ENCODE data around the gene SLC6A18. TPM values are rescaled to one million over a fixed set of nuclear protein-coding genes. Genes with fewer than 3 reads are reported as not detected.
"Not testable (repeated sequence)": the region's sequence is repeated elsewhere in the genome, so short reads cannot be mapped to it uniquely, and the experiment has no call there.

Gene SLC6A18
- total and polyA plus RNA-seq, 2 donors (not counting 1 experiment from before 2014, with no cell fraction given): not detected

DNA sequence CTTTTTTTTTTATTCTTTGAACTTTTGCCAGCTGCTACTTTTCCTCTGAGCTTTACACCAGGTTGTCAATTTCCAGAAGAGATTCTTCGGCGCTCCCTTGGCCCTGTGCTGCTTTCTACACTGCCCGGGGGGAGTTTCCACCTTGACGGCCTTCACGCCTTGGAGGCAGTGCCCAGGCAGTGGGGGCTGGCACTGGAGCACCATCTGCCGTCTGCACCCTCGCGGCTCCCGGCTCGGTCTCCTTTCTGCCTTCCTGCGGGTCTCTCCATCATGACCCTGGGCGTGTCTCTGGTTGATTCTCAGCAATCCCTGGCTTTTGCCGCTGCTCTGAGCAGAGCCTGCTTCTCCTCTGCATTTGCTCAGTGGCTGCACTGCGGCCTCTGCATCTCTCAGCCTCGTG is 2.9 kb downstream of the SLC6A18 start:
- H3K4me3 ChIP-seq (replicated peaks in 1 of 4; ENCODE audit: control extremely low read depth in 1 of 4, insufficient read depth in 1 of 4, low read depth in 3 of 4, low read length in 4 of 4): no peak overlapping the region
- TF ChIP-seq, protein P1, sequence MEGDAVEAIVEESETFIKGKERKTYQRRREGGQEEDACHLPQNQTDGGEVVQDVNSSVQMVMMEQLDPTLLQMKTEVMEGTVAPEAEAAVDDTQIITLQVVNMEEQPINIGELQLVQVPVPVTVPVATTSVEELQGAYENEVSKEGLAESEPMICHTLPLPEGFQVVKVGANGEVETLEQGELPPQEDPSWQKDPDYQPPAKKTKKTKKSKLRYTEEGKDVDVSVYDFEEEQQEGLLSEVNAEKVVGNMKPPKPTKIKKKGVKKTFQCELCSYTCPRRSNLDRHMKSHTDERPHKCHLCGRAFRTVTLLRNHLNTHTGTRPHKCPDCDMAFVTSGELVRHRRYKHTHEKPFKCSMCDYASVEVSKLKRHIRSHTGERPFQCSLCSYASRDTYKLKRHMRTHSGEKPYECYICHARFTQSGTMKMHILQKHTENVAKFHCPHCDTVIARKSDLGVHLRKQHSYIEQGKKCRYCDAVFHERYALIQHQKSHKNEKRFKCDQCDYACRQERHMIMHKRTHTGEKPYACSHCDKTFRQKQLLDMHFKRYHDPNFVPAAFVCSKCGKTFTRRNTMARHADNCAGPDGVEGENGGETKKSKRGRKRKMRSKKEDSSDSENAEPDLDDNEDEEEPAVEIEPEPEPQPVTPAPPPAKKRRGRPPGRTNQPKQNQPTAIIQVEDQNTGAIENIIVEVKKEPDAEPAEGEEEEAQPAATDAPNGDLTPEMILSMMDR (conservative IDR thresholded peaks at IDR 0.05 in 1 of 2, IDR thresholded peaks at IDR 0.05 in 1 of 2; ENCODE audit: low read depth in 1 of 2, low read length in 2 of 2): no peak
- TF ChIP-seq EZH2 (IDR thresholded peaks at IDR 0.05; ENCODE audit: low read length, missing control alignments): no peak
- no peak overlapping the region for H3K4me2 ChIP-seq (ENCODE audit: extremely low read depth, insufficient read depth, low read length)
- H3K9ac ChIP-seq (ENCODE audit: insufficient read depth, low read length): no peak overlapping the region
- no peak overlapping the region for H3K27ac ChIP-seq (ENCODE audit: insufficient read depth, low read length)
- H4K20me1 ChIP-seq (ENCODE audit: control insufficient read depth, extremely low read depth, insufficient read depth, low read length): no peaks in the 10 kb centered on the region
- no peak overlapping the region for H2AFZ ChIP-seq (ENCODE audit: low read length)
- no peaks in the 10 kb centered on the region for H3K79me2 ChIP-seq (ENCODE audit: control insufficient read depth, insufficient read depth, low read length)
- no peaks in the 10 kb centered on the region for H3K4me1 ChIP-seq (ENCODE audit: control insufficient read depth, extremely low read depth, insufficient read depth, low read length)
- no peaks in the 10 kb centered on the region for H3K9me3 ChIP-seq (ENCODE audit: control insufficient read depth, insufficient read depth, low read depth, low read length)
- H3K36me3 ChIP-seq (ENCODE audit: control insufficient read depth, insufficient read depth, low read length): no peaks in the 10 kb centered on the region
- no peak for DNase-seq (ENCODE audit: low read depth in 2 of 2)
- H3K27me3 ChIP-seq (ENCODE audit: control insufficient read depth, insufficient read depth, low read length): no peaks in the 10 kb centered on the region

DNA sequence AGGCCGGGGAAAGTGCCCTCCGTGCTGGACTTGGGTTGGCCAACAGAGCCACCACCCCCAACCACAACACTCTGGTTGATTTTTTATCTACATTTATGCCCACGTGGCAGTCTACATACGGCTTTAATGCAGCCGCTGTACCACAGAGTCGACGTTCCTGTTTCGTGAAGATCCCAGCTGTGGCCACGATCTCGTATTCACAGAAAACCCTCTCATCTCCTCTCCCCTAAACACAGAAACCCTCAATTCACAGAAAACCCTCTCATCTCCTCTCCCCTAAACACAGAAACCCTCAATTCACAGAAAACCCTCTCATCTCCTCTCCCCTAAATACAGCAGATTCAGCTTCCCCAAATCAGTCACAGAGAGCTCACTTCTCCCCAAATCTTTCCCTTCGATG is 3.8 kb downstream of the SLC6A18 start:
- H3K79me2 ChIP-seq (ENCODE audit: control insufficient read depth, insufficient read depth, low read length); H3K4me1 ChIP-seq (ENCODE audit: control insufficient read depth, extremely low read depth, insufficient read depth, low read length); H3K36me3 ChIP-seq (ENCODE audit: control insufficient read depth, insufficient read depth, low read length); H3K27me3 ChIP-seq (ENCODE audit: control insufficient read depth, insufficient read depth, low read length); DNase-seq (ENCODE audit: low read depth in 2 of 2); H4K20me1 ChIP-seq (ENCODE audit: control insufficient read depth, extremely low read depth, insufficient read depth, low read length); H3K4me2 ChIP-seq (ENCODE audit: extremely low read depth, insufficient read depth, low read length); H3K9ac ChIP-seq (ENCODE audit: insufficient read depth, low read length); H3K9me3 ChIP-seq (ENCODE audit: control insufficient read depth, insufficient read depth, low read depth, low read length); H2AFZ ChIP-seq (ENCODE audit: low read length); H3K4me3 ChIP-seq (replicated peaks in 1 of 4; ENCODE audit: control extremely low read depth in 1 of 4, insufficient read depth in 1 of 4, low read depth in 3 of 4, low read length in 4 of 4); H3K27ac ChIP-seq (ENCODE audit: insufficient read depth, low read length): not testable (repeated sequence)

DNA sequence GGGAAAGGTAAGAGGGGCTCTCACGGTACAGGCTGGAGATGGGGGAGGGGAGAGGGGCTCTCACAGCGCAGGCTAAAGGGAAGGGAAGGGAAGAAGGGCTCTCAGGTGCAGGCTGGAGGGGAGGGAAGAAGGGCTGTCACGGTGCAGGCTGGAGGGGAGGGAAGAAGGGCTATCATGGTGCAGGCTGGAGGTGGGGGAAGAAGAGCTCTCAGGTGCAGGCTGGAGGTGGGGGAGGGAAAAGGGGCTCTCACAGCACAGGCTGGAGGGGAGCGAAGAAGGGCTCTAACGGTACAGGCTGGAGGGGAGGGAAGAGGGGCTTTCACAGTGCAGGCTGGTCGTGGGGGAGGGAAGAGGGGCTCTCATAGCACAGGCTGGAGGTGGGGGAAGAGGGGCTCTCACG is 4.6 kb downstream of the SLC6A18 start:
- no peaks in the 10 kb centered on the region for H3K79me2 ChIP-seq (ENCODE audit: control insufficient read depth, insufficient read depth, low read length)
- no peak overlapping the region for H3K27ac ChIP-seq (ENCODE audit: insufficient read depth, low read length)
- no peaks in the 10 kb centered on the region for H3K4me1 ChIP-seq (ENCODE audit: control insufficient read depth, extremely low read depth, insufficient read depth, low read length)
- no peak overlapping the region for H3K4me2 ChIP-seq (ENCODE audit: extremely low read depth, insufficient read depth, low read length)
- H3K4me3 ChIP-seq (replicated peaks in 1 of 4; ENCODE audit: control extremely low read depth in 1 of 4, insufficient read depth in 1 of 4, low read depth in 3 of 4, low read length in 4 of 4): no peak overlapping the region
- H3K27me3 ChIP-seq (ENCODE audit: control insufficient read depth, insufficient read depth, low read length): no peaks in the 10 kb centered on the region
- no peaks in the 10 kb centered on the region for H3K9me3 ChIP-seq (ENCODE audit: control insufficient read depth, insufficient read depth, low read depth, low read length)
- TF ChIP-seq, protein P1 (conservative IDR thresholded peaks at IDR 0.05 in 1 of 2, IDR thresholded peaks at IDR 0.05 in 1 of 2; ENCODE audit: low read depth in 1 of 2, low read length in 2 of 2): no peak
- TF ChIP-seq EZH2 (IDR thresholded peaks at IDR 0.05; ENCODE audit: low read length, missing control alignments): no peak
- H4K20me1 ChIP-seq (ENCODE audit: control insufficient read depth, extremely low read depth, insufficient read depth, low read length): no peaks in the 10 kb centered on the region
- DNase-seq (ENCODE audit: low read depth in 2 of 2): no peak
- no peak overlapping the region for H2AFZ ChIP-seq (ENCODE audit: low read length)
- no peaks in the 10 kb centered on the region for H3K36me3 ChIP-seq (ENCODE audit: control insufficient read depth, insufficient read depth, low read length)
- H3K9ac ChIP-seq (ENCODE audit: insufficient read depth, low read length): no peak overlapping the region

All from fibroblast of lung (primary cell).